PC-3 (cell line): ENCODE measurements around the gene LCK. TPM values are rescaled to one million over a fixed set of nuclear protein-coding genes. Genes with fewer than 3 reads are reported as not detected.

Experiments used
- ATAC-seq: fragments of 200-7000 bp; cut with Tn5 transposase; 2 replicates; pipeline ENCODE4 v1.9.1; 2020; ENCODE audit warnings: mild to moderate bottlenecking, moderate library complexity
- BruUV-seq: library from RNA; stranded (reverse); fragments of 400-500 nt; replicated peaks from 2 replicates; lab custom pipeline; 2021; lab: Mats Ljungman, UMichigan
- CTCF ChIA-PET: fragments of 300-600 bp; sonication (Branson Sonifier 250); formaldehyde crosslinking; loops from one replicate; lab custom pipeline; 2022; ENCODE audit warnings: antibody characterized with exemption; lab: Charles Lee
- POLR2A ChIA-PET: fragments of 300-600 bp; sonication (Branson Sonifier 250); formaldehyde crosslinking; loops from one replicate; lab custom pipeline; 2022; ENCODE audit warnings: antibody characterized with exemption; ENCODE audit not compliant: unreplicated experiment; lab: Charles Lee
- DNase-seq: peaks from one replicate; pipeline ENCODE4 v3.0.0-alpha.2; 2015
- H2AFZ ChIP-seq: fragments of 300-600 bp; sonication (generic); 2 replicates; pipeline ENCODE4 v1.6.0; 2016; ENCODE audit warnings: antibody characterized with exemption, low read length
- H3F3A ChIP-seq: fragments of 300-600 bp; sonication (generic); one replicate; pipeline ENCODE4 v1.6.0; 2017; ENCODE audit warnings: antibody characterized with exemption, low read length, control low read depth, mild to moderate bottlenecking; ENCODE audit not compliant: unreplicated experiment
- H3K27ac ChIP-seq: fragments of 300-600 bp; sonication (generic); 2 replicates; pipeline ENCODE4 v1.5.1; 2016; ENCODE audit warnings: mild to moderate bottlenecking, low read length
- H3K27me3 ChIP-seq: fragments of 300-600 bp; sonication (generic); 2 replicates; pipeline ENCODE4 v1.6.1; 2016; ENCODE audit warnings: low read length, mixed read lengths
- H3K36me3 ChIP-seq: fragments of 300-600 bp; sonication (generic); 2 replicates; pipeline ENCODE4 v1.6.1; 2016; ENCODE audit warnings: low read depth, mixed run types, low read length, mixed read lengths
- H3K4me1 ChIP-seq: fragments of 300-600 bp; sonication (generic); 2 replicates; pipeline ENCODE4 v1.5.1; 2016; ENCODE audit warnings: low read length; ENCODE audit not compliant: insufficient read depth
- H3K4me2 ChIP-seq: fragments of 300-600 bp; sonication (generic); 2 replicates; pipeline ENCODE4 v1.6.0; 2016; ENCODE audit warnings: low read length
- H3K4me3 ChIP-seq: fragments of 300-600 bp; sonication (generic); 2 replicates; pipeline ENCODE4 v1.5.1; 2016; ENCODE audit warnings: mild to moderate bottlenecking, low read length, mixed read lengths
- H3K79me2 ChIP-seq: fragments of 300-600 bp; sonication (generic); 2 replicates; pipeline ENCODE4 v1.6.1; 2017; ENCODE audit warnings: low read length, mixed read lengths
- H3K9ac ChIP-seq: fragments of 300-600 bp; sonication (generic); 2 replicates; pipeline ENCODE4 v1.6.0; 2016; ENCODE audit warnings: mild to moderate bottlenecking, low read length
- H3K9me2 ChIP-seq: fragments of 300-600 bp; sonication (generic); replicated peaks from 2 replicates; pipeline ENCODE4 v1.6.1; 2016; ENCODE audit warnings: mixed run types, low read length, mixed read lengths
- H3K9me3 ChIP-seq: fragments of 300-600 bp; sonication (generic); 2 replicates; pipeline ENCODE4 v1.6.1; 2016; ENCODE audit warnings: low read length, mixed read lengths
- H4K20me1 ChIP-seq: fragments of 300-600 bp; sonication (generic); 2 replicates; pipeline ENCODE4 v1.6.1; 2016; ENCODE audit warnings: low read length, mixed read lengths
- EZH2 ChIP-seq: fragments of 300-600 bp; sonication (generic); IDR thresholded peaks from one replicate; pipeline ENCODE4 v1.6.1; 2017; ENCODE audit warnings: antibody characterized with exemption, mild to moderate bottlenecking, low read length; ENCODE audit not compliant: unreplicated experiment
- EZH2phosphoT487 ChIP-seq: fragments of 300-600 bp; sonication (generic); IDR thresholded peaks from 2 replicates; pipeline ENCODE4 v1.6.1; 2018; ENCODE audit warnings: mild to moderate bottlenecking, antibody characterized with exemption, low read length, borderline replicate concordance
- intact Hi-C: fragments of 100-400 bp; cut with micrococcal nuclease; formaldehyde crosslinking; loops from 2 replicates; pipeline ENCODE4 v1.9.0; 2023
- total RNA-seq: library from RNA; depleted of rRNA; stranded (reverse); fragments of >200 nt; gene quantifications from 2 replicates; pipeline ENCODE4 v1.2.3, GENCODE V29; 2014
- TF ChIP-seq, protein P1 (sequence below): fragments of 300-600 bp; sonication (generic); conservative IDR thresholded peaks from 2 replicates; pipeline ENCODE4 v1.5.1; 2017; ENCODE audit warnings: antibody characterized with exemption, low read depth, mild to moderate bottlenecking, low read length

Gene LCK
- total RNA-seq, 1 experiment from 2014 or later: 4.3 TPM

DNA sequence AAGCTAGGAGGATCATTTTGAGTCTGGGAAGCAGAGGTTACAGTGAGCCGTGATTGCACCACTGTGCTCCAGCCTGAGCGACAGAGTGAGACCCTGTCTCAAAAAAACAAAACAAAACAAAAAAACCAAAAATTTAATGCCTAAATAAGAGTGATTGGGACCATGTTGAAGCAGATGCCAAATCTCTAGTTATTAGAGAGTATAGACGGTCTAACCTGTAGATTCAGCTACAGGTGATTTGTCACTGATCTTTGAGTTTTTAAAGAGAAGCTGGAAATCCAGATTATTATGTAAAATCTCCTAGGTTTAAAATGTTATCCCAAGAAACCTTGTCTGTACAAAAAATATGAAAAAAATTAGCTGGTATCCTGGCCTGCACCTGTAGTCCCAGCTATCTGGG is 52.3 kb downstream of the LCK start:
- no peak for TF ChIP-seq EZH2
- TF ChIP-seq, protein P1, sequence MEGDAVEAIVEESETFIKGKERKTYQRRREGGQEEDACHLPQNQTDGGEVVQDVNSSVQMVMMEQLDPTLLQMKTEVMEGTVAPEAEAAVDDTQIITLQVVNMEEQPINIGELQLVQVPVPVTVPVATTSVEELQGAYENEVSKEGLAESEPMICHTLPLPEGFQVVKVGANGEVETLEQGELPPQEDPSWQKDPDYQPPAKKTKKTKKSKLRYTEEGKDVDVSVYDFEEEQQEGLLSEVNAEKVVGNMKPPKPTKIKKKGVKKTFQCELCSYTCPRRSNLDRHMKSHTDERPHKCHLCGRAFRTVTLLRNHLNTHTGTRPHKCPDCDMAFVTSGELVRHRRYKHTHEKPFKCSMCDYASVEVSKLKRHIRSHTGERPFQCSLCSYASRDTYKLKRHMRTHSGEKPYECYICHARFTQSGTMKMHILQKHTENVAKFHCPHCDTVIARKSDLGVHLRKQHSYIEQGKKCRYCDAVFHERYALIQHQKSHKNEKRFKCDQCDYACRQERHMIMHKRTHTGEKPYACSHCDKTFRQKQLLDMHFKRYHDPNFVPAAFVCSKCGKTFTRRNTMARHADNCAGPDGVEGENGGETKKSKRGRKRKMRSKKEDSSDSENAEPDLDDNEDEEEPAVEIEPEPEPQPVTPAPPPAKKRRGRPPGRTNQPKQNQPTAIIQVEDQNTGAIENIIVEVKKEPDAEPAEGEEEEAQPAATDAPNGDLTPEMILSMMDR: no peak
- TF ChIP-seq EZH2phosphoT487: no peak
- H3K27ac ChIP-seq: no peak overlapping the region
- H3K4me3 ChIP-seq: no peak overlapping the region
- H3K79me2 ChIP-seq: peaks cover 74% of the 10 kb centered on the region
- intact Hi-C loops: no loop called here
- H3K9ac ChIP-seq: no peak overlapping the region
- ATAC-seq (no peak), DNase-seq (no peak)
- no peaks in the 10 kb centered on the region for H3K27me3 ChIP-seq
- no peaks in the 10 kb centered on the region for H3K9me3 ChIP-seq
- H3F3A ChIP-seq: no peaks in the 10 kb centered on the region
- no peak overlapping the region for H2AFZ ChIP-seq
- ChIA-PET POLR2A (no interaction called here), CTCF (no interaction called here)
- peaks cover 13% of the 10 kb centered on the region for H3K4me1 ChIP-seq
- no peaks in the 10 kb centered on the region for H3K9me2 ChIP-seq
- no peak overlapping the region for H3K4me2 ChIP-seq
- H4K20me1 ChIP-seq: 0 out of 2 replicates have a peak, but pooled peaks cover 15% of the 10 kb centered on the region
- BruUV-seq: no TSS peak
- peaks cover 40% of the 10 kb centered on the region for H3K36me3 ChIP-seq

GRCh38 chr1:32303997-32304622 is 53.0 kb downstream of the LCK start:
- H3K4me3 ChIP-seq: no peak overlapping the region
- H3K4me1 ChIP-seq: peaks cover 13% of the 10 kb centered on the region
- no peaks in the 10 kb centered on the region for H3F3A ChIP-seq
- H3K9ac ChIP-seq: no peak overlapping the region
- DNase-seq: no peak
- 0 out of 2 replicates have a peak, but pooled peaks cover 15% of the 10 kb centered on the region for H4K20me1 ChIP-seq
- H3K9me3 ChIP-seq: no peaks in the 10 kb centered on the region
- no peak overlapping the region for H2AFZ ChIP-seq
- H3K27me3 ChIP-seq: no peaks in the 10 kb centered on the region
- intact Hi-C loops: no loop called here
- H3K4me2 ChIP-seq: no peak overlapping the region
- no peaks in the 10 kb centered on the region for H3K9me2 ChIP-seq
- peaks cover 40% of the 10 kb centered on the region for H3K36me3 ChIP-seq
- POLR2A ChIA-PET: no interaction called here
- H3K27ac ChIP-seq: no peak overlapping the region
- TSS peak; percentile 21 for BruUV-seq
- peaks cover 74% of the 10 kb centered on the region for H3K79me2 ChIP-seq
- ATAC-seq: no peak; the same call in 1 of the 2 replicates
- CTCF ChIA-PET: interaction anchor here (0.6 kb wide), 2 partner anchors 35 to 216 kb away, joined by 3 to 9 read pairs; no protein-coding TSS in a partner anchor
- TF ChIP-seq EZH2: no peak
- TF ChIP-seq, protein P1: no peak
- no peak for TF ChIP-seq EZH2phosphoT487

DNA sequence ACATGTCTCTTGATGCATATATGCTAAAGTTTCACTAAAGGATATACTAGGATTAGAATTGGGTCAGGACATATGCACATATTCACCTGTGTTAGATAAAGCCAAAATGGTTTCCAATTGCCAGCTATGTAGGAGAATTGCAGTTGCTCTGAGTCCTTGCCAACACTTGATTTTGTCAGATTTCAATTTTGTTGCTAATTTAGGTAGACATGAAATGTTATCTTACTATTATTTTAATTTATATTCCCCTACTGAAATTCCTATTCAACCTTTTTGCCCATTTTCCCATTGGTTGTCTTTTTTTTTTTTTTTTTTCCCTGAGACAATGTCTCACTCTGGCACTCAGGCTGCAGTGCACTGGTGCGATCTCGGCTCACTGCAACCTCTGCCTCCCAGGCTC is 54.2 kb downstream of the LCK start:
- CTCF ChIA-PET: no interaction called here
- 0 out of 2 replicates have a peak, but pooled peaks cover 10% of the 10 kb centered on the region for H4K20me1 ChIP-seq

More for the DNA sequence above, 54.2 kb downstream of the LCK start:
- H3K79me2 ChIP-seq: peaks cover 73% of the 10 kb centered on the region
- no peak overlapping the region for H3K27ac ChIP-seq
- TF ChIP-seq, protein P1: no peak
- no peak for TF ChIP-seq EZH2phosphoT487
- TF ChIP-seq EZH2: no peak
- BruUV-seq: no TSS peak
- H3K4me3 ChIP-seq: no peak overlapping the region
- H3K27me3 ChIP-seq: no peaks in the 10 kb centered on the region
- H3F3A ChIP-seq: no peaks in the 10 kb centered on the region
- peaks cover 40% of the 10 kb centered on the region for H3K36me3 ChIP-seq
- no peak overlapping the region for H3K4me2 ChIP-seq
- H3K4me1 ChIP-seq: peaks cover 13% of the 10 kb centered on the region
- intact Hi-C loops: no loop called here
- ATAC-seq (no peak), DNase-seq (no peak)
- H3K9me2 ChIP-seq: no peaks in the 10 kb centered on the region
- no peak overlapping the region for H2AFZ ChIP-seq
- no peak overlapping the region for H3K9ac ChIP-seq
- H3K9me3 ChIP-seq: no peaks in the 10 kb centered on the region
- POLR2A ChIA-PET: no interaction called here
